ENCODE measurements around the gene PBRM1.

DNA sequence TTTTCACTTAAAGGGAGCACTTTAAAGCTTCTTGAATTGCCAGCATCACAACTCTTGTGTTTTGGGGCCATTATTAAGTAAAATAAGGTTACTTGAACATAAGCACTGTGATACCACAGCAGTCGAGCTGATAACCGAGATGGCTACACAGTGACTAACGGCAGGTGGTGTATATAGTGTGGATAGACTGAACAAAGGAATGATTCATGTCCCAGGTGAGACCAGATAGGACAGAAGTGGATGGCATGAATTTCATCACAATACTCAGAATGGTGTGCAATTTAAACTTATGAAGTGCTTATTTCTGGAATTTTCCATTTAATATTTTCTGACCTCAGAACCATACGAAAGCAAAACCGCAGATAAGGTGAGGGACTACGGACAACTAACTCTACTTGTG lies 40.2 kb downstream of the PBRM1 start:
- TF ChIP-seq, protein P1, sequence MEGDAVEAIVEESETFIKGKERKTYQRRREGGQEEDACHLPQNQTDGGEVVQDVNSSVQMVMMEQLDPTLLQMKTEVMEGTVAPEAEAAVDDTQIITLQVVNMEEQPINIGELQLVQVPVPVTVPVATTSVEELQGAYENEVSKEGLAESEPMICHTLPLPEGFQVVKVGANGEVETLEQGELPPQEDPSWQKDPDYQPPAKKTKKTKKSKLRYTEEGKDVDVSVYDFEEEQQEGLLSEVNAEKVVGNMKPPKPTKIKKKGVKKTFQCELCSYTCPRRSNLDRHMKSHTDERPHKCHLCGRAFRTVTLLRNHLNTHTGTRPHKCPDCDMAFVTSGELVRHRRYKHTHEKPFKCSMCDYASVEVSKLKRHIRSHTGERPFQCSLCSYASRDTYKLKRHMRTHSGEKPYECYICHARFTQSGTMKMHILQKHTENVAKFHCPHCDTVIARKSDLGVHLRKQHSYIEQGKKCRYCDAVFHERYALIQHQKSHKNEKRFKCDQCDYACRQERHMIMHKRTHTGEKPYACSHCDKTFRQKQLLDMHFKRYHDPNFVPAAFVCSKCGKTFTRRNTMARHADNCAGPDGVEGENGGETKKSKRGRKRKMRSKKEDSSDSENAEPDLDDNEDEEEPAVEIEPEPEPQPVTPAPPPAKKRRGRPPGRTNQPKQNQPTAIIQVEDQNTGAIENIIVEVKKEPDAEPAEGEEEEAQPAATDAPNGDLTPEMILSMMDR (IDR thresholded peaks at IDR 0.05; ENCODE audit: low read length): no peak
- TF ChIP-seq EZH2phosphoT487 (IDR thresholded peaks at IDR 0.05; ENCODE audit: low read length): no peak
